NB4 (cell line): ENCODE data around the gene ZNF598.
"Not testable (repeated sequence)": the region's sequence is repeated elsewhere in the genome, so short reads cannot be mapped to it uniquely, and the experiment has no call there.

Experiments
- DNase-seq: peaks from one replicate; pipeline ENCODE4 v3.0.0; 2010; ENCODE audit warnings: low read depth
- H3K4me3 ChIP-seq: one replicate; pipeline ENCODE4 v1.5.1; 2011; ENCODE audit warnings: mild to moderate bottlenecking, low read depth, low read length, moderate library complexity
- MYC ChIP-seq: IDR thresholded peaks from 2 replicates; pipeline ENCODE4 v1.6.1; 2011; ENCODE audit warnings: low read depth, low read length
- POLR2A ChIP-seq: IDR thresholded peaks from 2 replicates; pipeline ENCODE4 v1.6.1; 2011; ENCODE audit warnings: mild to moderate bottlenecking; ENCODE audit not compliant: insufficient read length; ENCODE audit errors: extremely low read depth
- TF ChIP-seq, protein P1 (sequence below): IDR thresholded peaks from one replicate; pipeline ENCODE4 v1.5.1; 2012; ENCODE audit warnings: low read depth, low read length
- TF ChIP-seq, protein P2 (sequence below): IDR thresholded peaks from 2 replicates; pipeline ENCODE4 v1.6.1; 2011; ENCODE audit warnings: low read depth, low read length

ZNF598 gene

DNA sequence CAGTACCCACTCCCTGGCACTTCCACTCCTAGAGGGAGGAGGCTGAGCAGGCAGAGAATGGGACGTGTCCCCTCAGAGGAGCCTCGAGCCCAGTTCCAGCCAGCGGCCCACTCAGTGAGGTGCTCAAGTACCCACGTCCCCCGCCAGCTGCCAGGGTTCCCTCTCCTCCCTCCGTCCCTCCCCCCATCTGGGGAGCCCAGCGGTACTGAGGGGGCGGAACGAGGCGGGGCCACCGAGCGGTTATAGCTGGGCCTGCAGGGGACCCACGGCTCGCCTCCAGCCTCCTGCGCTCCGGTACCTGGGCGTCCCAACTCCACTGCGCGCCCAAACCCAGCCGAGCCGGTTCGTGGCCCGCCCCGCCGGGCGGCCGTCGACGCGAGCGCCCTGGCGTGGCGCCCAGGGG is 9.9 kb upstream of the ZNF598 start, which contains the start of gene NPW:
Gene NPW (plus strand): TSS at position 268 of the 403 bp plus-strand sequence.
- H3K4me3 ChIP-seq: no peak within 1 kb of the TSS
- no peak for DNase-seq
- TF ChIP-seq MYC: no peak
- TF ChIP-seq, protein P1, sequence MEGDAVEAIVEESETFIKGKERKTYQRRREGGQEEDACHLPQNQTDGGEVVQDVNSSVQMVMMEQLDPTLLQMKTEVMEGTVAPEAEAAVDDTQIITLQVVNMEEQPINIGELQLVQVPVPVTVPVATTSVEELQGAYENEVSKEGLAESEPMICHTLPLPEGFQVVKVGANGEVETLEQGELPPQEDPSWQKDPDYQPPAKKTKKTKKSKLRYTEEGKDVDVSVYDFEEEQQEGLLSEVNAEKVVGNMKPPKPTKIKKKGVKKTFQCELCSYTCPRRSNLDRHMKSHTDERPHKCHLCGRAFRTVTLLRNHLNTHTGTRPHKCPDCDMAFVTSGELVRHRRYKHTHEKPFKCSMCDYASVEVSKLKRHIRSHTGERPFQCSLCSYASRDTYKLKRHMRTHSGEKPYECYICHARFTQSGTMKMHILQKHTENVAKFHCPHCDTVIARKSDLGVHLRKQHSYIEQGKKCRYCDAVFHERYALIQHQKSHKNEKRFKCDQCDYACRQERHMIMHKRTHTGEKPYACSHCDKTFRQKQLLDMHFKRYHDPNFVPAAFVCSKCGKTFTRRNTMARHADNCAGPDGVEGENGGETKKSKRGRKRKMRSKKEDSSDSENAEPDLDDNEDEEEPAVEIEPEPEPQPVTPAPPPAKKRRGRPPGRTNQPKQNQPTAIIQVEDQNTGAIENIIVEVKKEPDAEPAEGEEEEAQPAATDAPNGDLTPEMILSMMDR: no peak
- TF ChIP-seq, protein P2, sequence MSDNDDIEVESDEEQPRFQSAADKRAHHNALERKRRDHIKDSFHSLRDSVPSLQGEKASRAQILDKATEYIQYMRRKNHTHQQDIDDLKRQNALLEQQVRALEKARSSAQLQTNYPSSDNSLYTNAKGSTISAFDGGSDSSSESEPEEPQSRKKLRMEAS: no peak
- TF ChIP-seq POLR2A: no peak

DNA sequence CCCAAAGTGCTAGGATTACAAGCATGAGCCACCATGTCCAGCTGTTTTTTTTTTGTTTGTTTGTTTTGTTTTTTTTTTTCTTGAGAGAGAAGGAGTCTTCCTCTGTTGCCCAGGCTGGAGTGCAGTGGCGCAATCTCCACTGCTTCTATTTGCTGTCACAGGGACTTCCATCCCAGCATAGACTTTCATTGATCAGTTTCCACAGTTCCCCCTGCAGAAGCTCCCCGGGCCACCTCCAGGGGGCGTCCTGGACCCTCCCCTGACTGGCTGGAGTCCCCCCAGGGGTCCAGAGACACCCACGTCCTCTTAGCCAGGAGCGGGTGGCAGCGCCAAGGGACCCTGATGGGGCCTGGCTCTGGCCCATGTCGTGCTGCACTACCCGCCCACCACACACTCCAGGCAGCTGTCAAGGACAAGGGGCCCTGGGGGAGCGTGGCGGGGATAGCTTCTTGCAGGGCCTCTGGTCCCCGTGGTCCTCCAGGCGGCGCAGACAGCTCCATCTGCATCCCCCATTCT is 6.8 kb upstream of the ZNF598 start:
- TF ChIP-seq, protein P1: peak; percentile 70
- TF ChIP-seq MYC: no peak
- peak; percentile 56 for DNase-seq
- no peak overlapping the region for H3K4me3 ChIP-seq

DNA sequence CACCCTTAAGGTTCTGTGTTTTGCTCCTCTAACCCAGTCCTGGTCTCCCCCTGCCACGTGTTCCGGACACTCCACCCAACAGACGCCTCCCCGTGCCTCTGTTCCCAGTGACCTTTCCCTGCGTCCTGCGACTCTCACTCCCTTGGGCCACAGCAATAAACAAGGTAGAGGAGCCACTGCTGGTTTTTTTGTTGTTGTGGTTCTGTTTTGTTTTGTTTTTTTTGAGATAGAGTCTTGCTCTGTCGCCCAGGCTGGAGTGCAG is 6.3 kb upstream of the ZNF598 start:
- DNase-seq: no peak
- no peak overlapping the region for H3K4me3 ChIP-seq
- TF ChIP-seq, protein P2: no peak
- TF ChIP-seq MYC: no peak

DNA sequence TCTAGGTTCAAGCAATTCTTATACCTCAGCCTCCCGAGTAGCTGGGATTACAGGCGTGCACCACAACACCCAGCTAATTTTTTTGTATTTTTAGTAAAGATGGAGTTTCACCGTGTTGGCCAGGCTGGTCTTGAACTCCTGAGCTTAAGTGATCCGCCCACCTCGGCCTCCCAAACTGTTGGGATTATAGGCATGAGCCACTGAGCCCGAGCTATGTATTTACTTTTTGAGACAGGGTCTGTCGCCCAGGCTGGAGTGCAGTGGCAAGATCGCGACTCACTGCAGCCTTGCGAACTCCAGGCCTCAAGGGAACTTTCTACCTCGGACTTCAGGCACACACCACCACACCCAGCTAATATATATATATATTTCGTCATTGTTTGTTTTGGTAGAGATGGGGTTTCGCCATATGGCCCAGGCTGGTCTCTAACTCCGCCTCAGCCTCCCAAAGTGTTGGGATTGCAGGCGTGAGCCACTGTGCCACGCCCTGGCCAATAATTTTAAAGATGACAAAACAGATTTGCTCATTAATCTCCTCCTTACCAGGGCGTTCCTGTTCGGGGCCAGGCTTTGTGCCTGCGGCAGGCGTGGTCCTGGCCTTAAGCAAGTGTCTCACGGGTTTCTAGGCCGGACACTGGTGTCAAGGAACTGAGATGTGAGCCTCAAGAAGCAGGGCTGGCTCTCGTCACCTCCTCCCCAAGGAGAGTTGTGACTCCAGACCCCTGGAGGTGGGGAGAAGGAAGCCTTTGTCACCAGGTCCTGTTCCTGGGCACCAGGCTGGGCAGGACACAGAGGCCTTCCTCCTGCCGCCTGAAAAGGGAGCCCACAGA is 5.7 kb upstream of the ZNF598 start:
- no peak overlapping the region for H3K4me3 ChIP-seq
- DNase-seq: peak; percentile 78

DNA sequence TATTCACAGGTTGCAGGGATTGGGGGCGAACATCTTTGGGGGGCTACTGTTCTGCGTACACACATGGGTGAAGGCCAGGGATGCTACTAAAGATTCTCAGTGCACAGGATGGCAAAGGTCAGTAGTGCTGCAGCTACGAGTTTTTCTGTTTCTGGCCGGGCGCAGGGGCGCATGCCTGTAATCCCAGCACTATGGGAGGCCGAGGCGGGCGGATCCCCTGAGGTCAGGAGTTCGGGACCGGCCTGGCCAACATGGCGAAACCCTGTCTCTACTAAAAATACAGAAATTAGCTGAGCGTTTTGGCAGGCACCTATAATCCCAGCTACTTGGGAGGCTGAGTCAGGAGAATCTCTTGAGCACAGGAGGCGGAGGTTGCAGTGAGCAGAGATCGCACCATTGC is 3.9 kb upstream of the ZNF598 start:
- H3K4me3 ChIP-seq: no peak overlapping the region
- TF ChIP-seq MYC (no peak), POLR2A (no peak)
- TF ChIP-seq, protein P2: no peak
- TF ChIP-seq, protein P1: no peak
- DNase-seq: no peak

More for the DNA sequence above, 5.7 kb upstream of the ZNF598 start:
- TF ChIP-seq, protein P2: no peak
- TF ChIP-seq MYC (no peak), POLR2A (no peak)
- TF ChIP-seq, protein P1: no peak

DNA sequence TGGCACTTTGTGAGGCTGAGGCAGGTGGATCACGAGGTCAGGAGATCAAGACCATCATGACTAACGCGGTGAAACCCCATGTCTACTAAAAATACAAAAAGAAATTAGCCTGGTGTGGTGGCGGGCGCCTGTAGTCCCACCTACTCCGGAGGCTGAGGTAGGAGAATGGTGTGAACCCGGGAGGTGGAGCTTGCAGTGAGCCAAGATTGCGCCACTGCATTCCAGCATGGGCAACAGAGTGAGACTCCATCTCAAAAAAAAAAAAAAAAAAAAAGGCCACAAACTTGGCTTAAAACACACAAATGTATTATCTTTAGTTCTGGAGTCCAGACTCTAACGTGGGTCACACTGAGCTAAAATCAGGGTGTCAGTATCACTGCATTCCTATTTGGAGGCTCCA is 2.1 kb upstream of the ZNF598 start:
- DNase-seq, H3K4me3 ChIP-seq: not testable (repeated sequence)

DNA sequence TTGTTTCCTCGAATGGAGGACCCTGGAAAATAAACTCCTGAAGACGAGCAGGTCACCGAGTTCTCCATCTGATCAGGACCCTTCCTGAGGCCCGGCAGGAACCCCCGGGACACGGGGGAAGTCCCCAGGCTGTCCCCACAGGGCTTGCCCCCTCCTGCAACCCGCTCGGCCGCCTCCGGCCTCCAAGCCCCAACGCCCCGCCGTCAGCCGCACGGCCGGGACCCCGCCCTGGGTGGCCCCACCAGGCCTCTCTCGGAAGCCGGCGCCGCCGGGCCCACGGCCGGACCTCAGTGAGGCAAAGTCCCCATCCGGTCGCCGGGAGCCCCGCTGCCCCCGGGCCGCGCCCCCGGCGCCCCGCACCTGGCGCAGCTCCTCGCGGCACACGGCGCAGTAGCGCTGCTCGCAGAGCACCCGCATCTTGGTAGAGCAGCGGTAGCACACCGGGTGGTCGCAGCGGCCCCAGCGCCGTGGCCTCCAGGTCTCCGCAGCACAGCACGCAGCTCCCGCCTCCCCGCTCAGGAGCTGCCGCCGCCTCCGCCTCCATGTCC is 383 bp downstream of the ZNF598 start:
- peak; percentile 47 for DNase-seq
- peak overlapping the region; percentile 86 for H3K4me3 ChIP-seq
- TF ChIP-seq MYC (no peak), POLR2A (no peak)
- TF ChIP-seq, protein P1: no peak
